Ishikawa (cell line): ENCODE data around the gene IFIT1B.

Experiments used
- CEBPB ChIP-seq: IDR thresholded peaks from 2 replicates; pipeline ENCODE4 v1.6.1; 2012
- CREB1 ChIP-seq: IDR thresholded peaks from 2 replicates; pipeline ENCODE4 v1.6.1; 2012; ENCODE audit warnings: low read depth
- EGR1 ChIP-seq: IDR thresholded peaks from 2 replicates; pipeline ENCODE4 v1.6.1; 2012
- EP300 ChIP-seq: IDR thresholded peaks from 2 replicates; pipeline ENCODE4 v1.6.1; 2012; ENCODE audit warnings: borderline replicate concordance
- FOXM1 ChIP-seq: IDR thresholded peaks from 2 replicates; pipeline ENCODE4 v1.6.1; 2012; ENCODE audit warnings: low read depth, borderline replicate concordance
- NFIC ChIP-seq: IDR thresholded peaks from 2 replicates; pipeline ENCODE4 v1.6.1; 2012
- RAD21 ChIP-seq: IDR thresholded peaks from 2 replicates; pipeline ENCODE4 v1.6.1; 2012; ENCODE audit warnings: low read depth
- TAF1 ChIP-seq: IDR thresholded peaks from 2 replicates; pipeline ENCODE4 v1.6.1; 2012; ENCODE audit warnings: low read depth, mild to moderate bottlenecking
- TCF12 ChIP-seq: IDR thresholded peaks from 2 replicates; pipeline ENCODE4 v1.6.1; 2012; ENCODE audit warnings: low read depth
- TEAD4 ChIP-seq: IDR thresholded peaks from 2 replicates; pipeline ENCODE4 v1.6.1; 2012
- YY1 ChIP-seq: IDR thresholded peaks from 2 replicates; pipeline ENCODE4 v1.6.1; 2012; ENCODE audit warnings: low read depth
- ZBTB7A ChIP-seq: IDR thresholded peaks from 2 replicates; pipeline ENCODE4 v1.6.1; 2012; ENCODE audit warnings: low read depth
- TF ChIP-seq, protein P1 (sequence below): IDR thresholded peaks from 2 replicates; pipeline ENCODE4 v1.6.1; 2012
- TF ChIP-seq, protein P2 (sequence below): IDR thresholded peaks from 2 replicates; pipeline ENCODE4 v1.6.1; 2012
- TF ChIP-seq, protein P3 (sequence below): IDR thresholded peaks from 2 replicates; pipeline ENCODE4 v1.6.1; 2012; ENCODE audit warnings: low read depth, mild to moderate bottlenecking

IFIT1B gene

DNA sequence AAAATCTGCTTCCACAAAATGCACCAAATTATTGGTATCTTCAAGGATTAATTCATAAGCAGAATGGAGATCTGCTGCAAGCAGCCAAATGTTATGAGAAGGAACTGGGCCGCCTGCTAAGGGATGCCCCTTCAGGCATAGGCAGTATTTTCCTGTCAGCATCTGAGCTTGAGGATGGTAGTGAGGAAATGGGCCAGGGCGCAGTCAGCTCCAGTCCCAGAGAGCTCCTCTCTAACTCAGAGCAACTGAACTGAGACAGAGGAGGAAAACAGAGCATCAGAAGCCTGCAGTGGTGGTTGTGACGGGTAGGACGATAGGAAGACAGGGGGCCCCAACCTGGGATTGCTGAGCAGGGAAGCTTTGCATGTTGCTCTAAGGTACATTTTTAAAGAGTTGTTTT, 38.0 kb upstream of the IFIT1B start:
- TF ChIP-seq TEAD4: no peak
- TF ChIP-seq TCF12: no peak
- no peak for TF ChIP-seq YY1
- no peak for TF ChIP-seq RAD21
- TF ChIP-seq, protein P1, sequence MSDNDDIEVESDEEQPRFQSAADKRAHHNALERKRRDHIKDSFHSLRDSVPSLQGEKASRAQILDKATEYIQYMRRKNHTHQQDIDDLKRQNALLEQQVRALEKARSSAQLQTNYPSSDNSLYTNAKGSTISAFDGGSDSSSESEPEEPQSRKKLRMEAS: no peak
- no peak for TF ChIP-seq CREB1
- TF ChIP-seq FOXM1: no peak
- TF ChIP-seq ZBTB7A: no peak
- TF ChIP-seq TAF1: no peak
- TF ChIP-seq EP300: no peak
- no peak for TF ChIP-seq EGR1
- TF ChIP-seq CEBPB: no peak
- TF ChIP-seq, protein P2, sequence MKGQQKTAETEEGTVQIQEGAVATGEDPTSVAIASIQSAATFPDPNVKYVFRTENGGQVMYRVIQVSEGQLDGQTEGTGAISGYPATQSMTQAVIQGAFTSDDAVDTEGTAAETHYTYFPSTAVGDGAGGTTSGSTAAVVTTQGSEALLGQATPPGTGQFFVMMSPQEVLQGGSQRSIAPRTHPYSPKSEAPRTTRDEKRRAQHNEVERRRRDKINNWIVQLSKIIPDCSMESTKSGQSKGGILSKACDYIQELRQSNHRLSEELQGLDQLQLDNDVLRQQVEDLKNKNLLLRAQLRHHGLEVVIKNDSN: no peak
- TF ChIP-seq, protein P3, sequence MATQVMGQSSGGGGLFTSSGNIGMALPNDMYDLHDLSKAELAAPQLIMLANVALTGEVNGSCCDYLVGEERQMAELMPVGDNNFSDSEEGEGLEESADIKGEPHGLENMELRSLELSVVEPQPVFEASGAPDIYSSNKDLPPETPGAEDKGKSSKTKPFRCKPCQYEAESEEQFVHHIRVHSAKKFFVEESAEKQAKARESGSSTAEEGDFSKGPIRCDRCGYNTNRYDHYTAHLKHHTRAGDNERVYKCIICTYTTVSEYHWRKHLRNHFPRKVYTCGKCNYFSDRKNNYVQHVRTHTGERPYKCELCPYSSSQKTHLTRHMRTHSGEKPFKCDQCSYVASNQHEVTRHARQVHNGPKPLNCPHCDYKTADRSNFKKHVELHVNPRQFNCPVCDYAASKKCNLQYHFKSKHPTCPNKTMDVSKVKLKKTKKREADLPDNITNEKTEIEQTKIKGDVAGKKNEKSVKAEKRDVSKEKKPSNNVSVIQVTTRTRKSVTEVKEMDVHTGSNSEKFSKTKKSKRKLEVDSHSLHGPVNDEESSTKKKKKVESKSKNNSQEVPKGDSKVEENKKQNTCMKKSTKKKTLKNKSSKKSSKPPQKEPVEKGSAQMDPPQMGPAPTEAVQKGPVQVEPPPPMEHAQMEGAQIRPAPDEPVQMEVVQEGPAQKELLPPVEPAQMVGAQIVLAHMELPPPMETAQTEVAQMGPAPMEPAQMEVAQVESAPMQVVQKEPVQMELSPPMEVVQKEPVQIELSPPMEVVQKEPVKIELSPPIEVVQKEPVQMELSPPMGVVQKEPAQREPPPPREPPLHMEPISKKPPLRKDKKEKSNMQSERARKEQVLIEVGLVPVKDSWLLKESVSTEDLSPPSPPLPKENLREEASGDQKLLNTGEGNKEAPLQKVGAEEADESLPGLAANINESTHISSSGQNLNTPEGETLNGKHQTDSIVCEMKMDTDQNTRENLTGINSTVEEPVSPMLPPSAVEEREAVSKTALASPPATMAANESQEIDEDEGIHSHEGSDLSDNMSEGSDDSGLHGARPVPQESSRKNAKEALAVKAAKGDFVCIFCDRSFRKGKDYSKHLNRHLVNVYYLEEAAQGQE: no peak
- TF ChIP-seq NFIC: no peak

DNA sequence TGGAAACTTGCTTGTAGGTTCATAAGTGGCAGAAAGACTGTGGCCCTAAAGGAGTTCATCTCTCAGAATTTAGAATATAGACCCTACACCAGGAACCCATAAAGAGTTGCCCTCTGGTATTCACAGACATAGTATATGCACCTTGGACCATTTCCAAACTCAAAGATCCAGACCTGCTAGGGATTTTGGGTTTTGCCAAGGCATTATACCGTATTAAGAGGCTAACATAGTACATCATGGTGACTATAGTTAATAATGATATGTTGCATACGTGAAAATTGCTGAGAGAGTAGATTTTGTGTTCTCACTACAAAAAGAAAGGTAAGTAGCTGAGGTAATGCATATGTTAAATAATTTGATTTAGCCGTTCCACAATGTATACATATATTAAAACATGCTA, 36.2 kb upstream of the IFIT1B start:
- TF ChIP-seq TAF1 (no peak), TCF12 (no peak), RAD21 (no peak), NFIC (no peak), YY1 (no peak), ZBTB7A (no peak), FOXM1 (no peak), TEAD4 (no peak), CEBPB (no peak), EGR1 (no peak), EP300 (no peak), CREB1 (no peak)
- TF ChIP-seq, protein P2: no peak
- TF ChIP-seq, protein P1: no peak
- TF ChIP-seq, protein P3: no peak

DNA sequence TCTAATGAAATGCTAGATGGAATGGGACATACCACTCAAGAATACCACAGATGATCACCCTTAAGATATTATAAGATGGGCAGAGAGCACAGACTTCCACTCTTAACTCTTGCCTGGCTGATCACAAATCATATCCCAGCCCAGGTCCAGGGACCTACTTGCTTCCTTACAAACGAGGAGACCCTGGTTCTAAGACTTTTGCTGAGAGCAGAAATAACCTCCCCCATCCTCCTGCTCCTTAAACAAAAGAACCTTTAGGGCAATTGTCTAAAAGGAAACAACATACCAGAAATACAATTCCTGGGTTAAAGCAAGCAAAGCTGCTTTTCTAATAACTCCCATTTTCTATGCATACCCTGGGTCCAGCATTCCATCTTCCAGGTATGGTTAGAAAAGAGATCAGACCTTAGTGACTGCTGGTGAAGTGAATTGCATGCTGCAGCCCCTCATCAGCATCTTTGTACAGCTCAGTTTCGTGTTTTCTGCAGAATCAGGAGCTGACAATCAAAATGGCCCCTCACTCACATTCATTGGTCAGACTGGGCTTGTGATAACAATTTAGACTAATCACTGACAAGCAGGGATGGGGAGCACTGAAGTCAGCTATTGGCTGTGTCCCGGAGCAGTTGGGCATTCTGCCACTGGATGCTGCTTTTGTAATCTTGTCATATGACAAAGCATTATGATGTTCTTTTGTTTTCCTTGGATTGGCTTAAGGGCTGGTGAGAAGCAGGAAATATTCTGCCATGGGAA, 35.5 kb upstream of the IFIT1B start:
- TF ChIP-seq EP300 (no peak), NFIC (no peak)
- TF ChIP-seq, protein P3: no peak

DNA sequence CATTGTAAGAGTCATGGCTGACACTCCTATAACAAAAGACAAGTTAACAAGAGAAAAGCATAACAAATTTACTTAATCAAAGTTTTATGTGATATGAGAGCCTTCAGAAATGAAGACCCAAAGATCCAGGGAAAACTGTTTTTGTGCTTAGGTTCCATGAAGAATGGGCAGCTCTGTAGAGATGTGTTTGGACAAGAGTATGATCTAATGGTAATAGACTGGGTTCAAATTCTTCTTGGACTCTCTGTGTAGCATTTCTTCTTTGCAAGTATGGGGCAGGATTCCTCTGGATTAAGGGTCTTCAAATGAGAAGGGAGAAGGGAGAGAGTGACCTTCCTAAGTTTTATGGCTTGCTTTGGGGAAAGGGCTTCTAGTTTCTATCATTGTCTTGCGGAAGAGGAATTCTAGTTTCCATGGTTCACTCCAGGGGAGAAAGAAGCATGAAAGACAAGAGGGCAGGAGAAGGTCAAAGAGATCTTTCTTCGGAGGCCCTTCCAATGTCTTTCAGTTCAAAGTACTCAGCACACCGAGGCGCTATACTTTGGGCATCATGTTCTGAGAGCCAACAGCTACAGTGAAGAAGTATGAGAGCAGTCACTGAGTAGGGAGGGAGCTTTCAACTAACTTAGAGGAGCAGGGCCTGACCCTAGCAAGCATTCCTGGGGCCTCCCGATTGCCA, 34.6 kb upstream of the IFIT1B start:
- TF ChIP-seq NFIC (no peak), YY1 (no peak), FOXM1 (no peak), TAF1 (no peak), TCF12 (no peak), EP300 (no peak), CREB1 (no peak), RAD21 (no peak), CEBPB (no peak), TEAD4 (no peak)
- TF ChIP-seq, protein P3: no peak
- TF ChIP-seq, protein P2: no peak
- TF ChIP-seq, protein P1: no peak
